ENCODE measurements around the gene MZT2B.
"Not testable (repeated sequence)": the region's sequence is repeated elsewhere in the genome, so short reads cannot be mapped to it uniquely, and the experiment has no call there.

GRCh38 chr2:130143266-130144039, 38.6 kb upstream of the MZT2B start:
- TF ChIP-seq CTCF, POLR2A, POLR2AphosphoS5, EP300 (IDR thresholded peaks at IDR 0.05): not testable (repeated sequence)
